ENCODE data around the gene NCAM1. TPM values are rescaled to one million over a fixed set of nuclear protein-coding genes. Genes with fewer than 3 reads are reported as not detected.
A peak's percentile ranks its signal among the peaks of the same experiment; 100 is the strongest.

NCAM1 gene
- total and polyA plus RNA-seq, 2 experiments from 2014 or later: 0.76 to 1.6 TPM

- Mint-ChIP-seq H3K36me3 (ENCODE audit: low read depth) (no peaks in the 10 kb centered on the region), H3K27me3 (ENCODE audit: insufficient read depth, low read depth, poor library complexity) (no peaks in the 10 kb centered on the region), H3K4me3 (no peak overlapping the region), H3K9me3 (no peaks in the 10 kb centered on the region), H3K4me1 (peaks cover 15% of the 10 kb centered on the region), H3K27ac (no peak overlapping the region)
- no peak overlapping the region for H3K27ac ChIP-seq (ENCODE audit: low read depth)
- TF ChIP-seq EZH2 (IDR thresholded peaks at IDR 0.05; ENCODE audit: low read depth, unreplicated experiment) (no peak), ZNF462 (CRISPR knock-in tag; IDR thresholded peaks at IDR 0.05) (no peak), JUNB (IDR thresholded peaks at IDR 0.05; ENCODE audit: unreplicated experiment) (no peak), STAT1 (IDR thresholded peaks at IDR 0.05; ENCODE audit: unreplicated experiment) (no peak), NANOG (IDR thresholded peaks at IDR 0.05; ENCODE audit: borderline replicate concordance) (no peak), POLR2AphosphoS5 (IDR thresholded peaks at IDR 0.05; ENCODE audit: low read depth) (no peak), CTCF (conservative IDR thresholded peaks at IDR 0.05; ENCODE audit: low read depth in 2 of 2) (no peak), REST (IDR thresholded peaks at IDR 0.05; ENCODE audit: unreplicated experiment) (no peak), ETS1 (IDR thresholded peaks at IDR 0.05) (no peak), CREB1 (CRISPR knock-in tag; IDR thresholded peaks at IDR 0.05; ENCODE audit: low read depth) (no peak)
- H3K79me2 ChIP-seq (replicated peaks; ENCODE audit: insufficient read depth): no peaks in the 10 kb centered on the region
- 0 out of 2 replicates have a peak overlapping the region, but pooled peaks have one; percentile 19 for H3K4me2 ChIP-seq
- no peaks in the 10 kb centered on the region for H4K20me1 ChIP-seq (replicated peaks; ENCODE audit: insufficient read depth)
- no peaks in the 10 kb centered on the region for H3F3A ChIP-seq (replicated peaks; ENCODE audit: low read depth)
- H3K4me1 ChIP-seq (ENCODE audit: insufficient read depth): peaks cover 14% of the 10 kb centered on the region; the same call in 1 of the 2 replicates
- H3K9me2 ChIP-seq (ENCODE audit: insufficient read depth): 0 out of 2 replicates have a peak, but pooled peaks cover 7% of the 10 kb centered on the region
- DNase-seq (ENCODE audit: low spot score): peak; percentile 19
- ATAC-seq: peak; percentile 66
- H3K27me3 ChIP-seq (ENCODE audit: insufficient read depth): no peaks in the 10 kb centered on the region
- H2AFZ ChIP-seq: peak overlapping the region; percentile 43
- no peaks in the 10 kb centered on the region for H3K36me3 ChIP-seq (ENCODE audit: insufficient read depth)
- H3K4me3 ChIP-seq: no peak overlapping the region
These were observed 335.4 kb downstream of the NCAM1 start for GRCh38 chr11:113296447-113297205.
